MM.1S (cell line): ENCODE measurements around the gene TXNDC11.

Experiments used
- EZH2 ChIP-seq: fragments of 300-600 bp; sonication (generic); optimal IDR thresholded peaks from 2 replicates; pipeline ENCODE3; 2017; ENCODE audit warnings: low read depth, mild to moderate bottlenecking, antibody characterized with exemption, low read length, mixed read lengths
- EZH2phosphoT487 ChIP-seq: fragments of 300-600 bp; sonication (generic); IDR thresholded peaks from 2 replicates; pipeline ENCODE4 v1.6.1; 2018; ENCODE audit warnings: antibody characterized with exemption, low read length
- TF ChIP-seq, protein P1 (sequence below): fragments of 300-600 bp; sonication (generic); IDR thresholded peaks from 2 replicates; pipeline ENCODE4 v1.5.1; 2016; ENCODE audit warnings: antibody characterized with exemption, low read length, mixed read lengths

DNA sequence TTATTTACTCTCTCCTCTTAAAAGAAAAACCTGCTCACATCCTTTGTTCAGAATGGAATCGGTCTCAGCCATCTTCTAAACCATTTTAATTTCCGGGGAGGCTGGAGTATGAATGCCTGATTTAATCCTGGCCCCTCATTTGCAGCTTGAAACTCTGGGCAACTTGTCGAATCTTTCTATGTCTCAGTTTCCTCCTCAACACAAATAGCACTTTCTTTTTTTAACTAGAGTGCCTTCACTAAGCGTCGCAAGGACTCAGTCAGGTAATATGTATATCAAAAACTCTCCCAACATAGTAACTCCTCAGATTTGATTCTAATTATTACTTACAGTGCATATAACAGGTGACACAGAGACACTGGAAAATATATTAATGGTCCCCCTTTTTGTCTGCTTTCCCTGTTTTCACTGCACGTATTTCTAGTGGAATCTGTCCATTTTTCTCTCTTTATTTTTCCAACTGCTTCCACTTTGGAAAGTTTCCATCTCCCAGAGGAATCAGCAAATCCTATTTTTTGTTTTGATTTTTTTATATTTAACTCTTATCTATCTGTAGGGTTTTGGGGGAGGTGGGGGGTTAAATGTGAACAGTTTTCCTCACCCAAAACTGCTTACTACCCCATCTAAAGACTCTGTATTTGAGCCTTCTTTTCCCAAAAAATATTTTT is 55.8 kb downstream of the TXNDC11 start:
- TF ChIP-seq, protein P1, sequence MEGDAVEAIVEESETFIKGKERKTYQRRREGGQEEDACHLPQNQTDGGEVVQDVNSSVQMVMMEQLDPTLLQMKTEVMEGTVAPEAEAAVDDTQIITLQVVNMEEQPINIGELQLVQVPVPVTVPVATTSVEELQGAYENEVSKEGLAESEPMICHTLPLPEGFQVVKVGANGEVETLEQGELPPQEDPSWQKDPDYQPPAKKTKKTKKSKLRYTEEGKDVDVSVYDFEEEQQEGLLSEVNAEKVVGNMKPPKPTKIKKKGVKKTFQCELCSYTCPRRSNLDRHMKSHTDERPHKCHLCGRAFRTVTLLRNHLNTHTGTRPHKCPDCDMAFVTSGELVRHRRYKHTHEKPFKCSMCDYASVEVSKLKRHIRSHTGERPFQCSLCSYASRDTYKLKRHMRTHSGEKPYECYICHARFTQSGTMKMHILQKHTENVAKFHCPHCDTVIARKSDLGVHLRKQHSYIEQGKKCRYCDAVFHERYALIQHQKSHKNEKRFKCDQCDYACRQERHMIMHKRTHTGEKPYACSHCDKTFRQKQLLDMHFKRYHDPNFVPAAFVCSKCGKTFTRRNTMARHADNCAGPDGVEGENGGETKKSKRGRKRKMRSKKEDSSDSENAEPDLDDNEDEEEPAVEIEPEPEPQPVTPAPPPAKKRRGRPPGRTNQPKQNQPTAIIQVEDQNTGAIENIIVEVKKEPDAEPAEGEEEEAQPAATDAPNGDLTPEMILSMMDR: no peak
- TF ChIP-seq EZH2phosphoT487 (no peak), EZH2 (no peak)
